Adipocyte (in vitro differentiated cells): ENCODE results near the gene CDC42SE2.

ENCODE experiments used
- DNase-seq: peaks from one replicate; pipeline ENCODE4 v3.0.0-alpha.2; 2015; ENCODE audit warnings: low read depth
- H3K27me3 ChIP-seq: replicated peaks from 2 replicates; pipeline ENCODE4 v1.7.0; 2013; ENCODE audit warnings: mild to moderate bottlenecking, low read length, moderate library complexity; ENCODE audit not compliant: control insufficient read depth, insufficient read depth
- H3K36me3 ChIP-seq: 2 replicates; pipeline ENCODE4 v1.7.0; 2013; ENCODE audit warnings: low read length, mild to moderate bottlenecking, moderate library complexity; ENCODE audit not compliant: control insufficient read depth, insufficient read depth, severe bottlenecking
- H3K4me1 ChIP-seq: 2 replicates; pipeline ENCODE4 v1.7.0; 2013; ENCODE audit warnings: mild to moderate bottlenecking, low read length, moderate library complexity; ENCODE audit not compliant: control insufficient read depth, insufficient read depth
- H3K4me3 ChIP-seq: 2 replicates; pipeline ENCODE4 v1.7.0; 2013; ENCODE audit warnings: mild to moderate bottlenecking, low read length, moderate library complexity
- H3K9ac ChIP-seq: 2 replicates; pipeline ENCODE4 v1.7.0; 2013; ENCODE audit warnings: mild to moderate bottlenecking, low read length, moderate library complexity
- H3K9me3 ChIP-seq: 2 replicates; pipeline ENCODE4 v1.7.0; 2013; ENCODE audit warnings: mild to moderate bottlenecking, low read length, moderate library complexity; ENCODE audit not compliant: control insufficient read depth

The CDC42SE2 gene

DNA sequence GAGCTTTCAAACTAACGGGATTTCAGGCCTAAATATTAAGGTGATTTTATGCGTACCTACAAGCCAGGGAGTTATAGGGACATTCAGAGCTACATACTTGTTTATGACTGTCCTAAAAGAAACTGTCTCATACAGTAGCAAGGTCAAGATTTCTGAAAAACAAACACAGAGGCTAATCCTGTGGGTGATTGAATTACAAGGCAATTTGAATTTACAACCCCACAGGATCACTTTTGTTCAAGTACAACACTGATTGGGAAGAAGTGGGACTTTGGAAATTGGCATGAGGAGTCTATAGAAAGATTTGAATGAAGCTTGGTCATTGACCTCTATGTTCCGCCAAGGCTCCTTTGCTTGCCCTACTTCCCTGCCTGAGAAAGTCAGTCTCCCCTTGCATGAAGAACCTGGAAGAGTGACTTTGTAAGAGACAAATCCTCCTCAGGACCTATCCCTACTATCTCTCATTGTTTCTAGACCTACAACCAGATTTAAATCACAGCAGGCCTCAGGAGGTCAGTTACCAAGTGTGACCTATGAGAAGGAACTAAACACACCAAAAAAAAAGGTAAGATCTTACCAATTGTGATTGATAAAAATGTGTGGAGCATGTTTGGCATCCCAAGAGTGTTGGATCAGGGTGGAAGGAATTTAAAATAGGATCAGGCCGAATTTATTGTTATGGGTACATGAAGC, 38.4 kb upstream of the CDC42SE2 start:
- Histone ChIP-seq H3K4me3 (no peak overlapping the region), H3K9ac (no peak overlapping the region), H3K9me3 (no peaks in the 10 kb centered on the region), H3K36me3 (no peaks in the 10 kb centered on the region), H3K27me3 (no peaks in the 10 kb centered on the region), H3K4me1 (peaks cover 24% of the 10 kb centered on the region)
- no peak for DNase-seq

DNA sequence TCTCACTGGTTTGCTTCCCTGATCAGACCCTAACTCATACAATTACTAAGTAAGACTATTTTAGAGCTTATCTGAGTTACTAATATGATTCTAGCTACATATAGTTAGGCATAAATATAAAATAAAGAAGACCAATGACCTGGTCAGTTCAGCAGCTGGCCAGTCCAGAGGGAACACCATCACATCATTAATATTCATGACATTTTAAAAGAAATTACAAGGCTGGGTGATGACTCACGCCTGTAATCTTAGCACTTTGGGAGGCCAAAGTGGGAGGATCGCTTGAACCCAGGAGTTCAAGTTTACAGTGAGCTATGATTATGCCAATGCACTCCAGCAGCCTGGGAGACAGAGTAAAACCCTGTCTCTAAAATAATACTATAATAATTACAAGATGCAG, 37.0 kb upstream of the CDC42SE2 start:
- H3K27me3 ChIP-seq, result no peaks in the 10 kb centered on the region
- no peaks in the 10 kb centered on the region for H3K36me3 ChIP-seq
- H3K4me1 ChIP-seq, result peaks cover 23% of the 10 kb centered on the region
- H3K9me3 ChIP-seq, result no peaks in the 10 kb centered on the region
- no peak for DNase-seq
- H3K9ac ChIP-seq, result no peak overlapping the region
- H3K4me3 ChIP-seq, result no peak overlapping the region

DNA sequence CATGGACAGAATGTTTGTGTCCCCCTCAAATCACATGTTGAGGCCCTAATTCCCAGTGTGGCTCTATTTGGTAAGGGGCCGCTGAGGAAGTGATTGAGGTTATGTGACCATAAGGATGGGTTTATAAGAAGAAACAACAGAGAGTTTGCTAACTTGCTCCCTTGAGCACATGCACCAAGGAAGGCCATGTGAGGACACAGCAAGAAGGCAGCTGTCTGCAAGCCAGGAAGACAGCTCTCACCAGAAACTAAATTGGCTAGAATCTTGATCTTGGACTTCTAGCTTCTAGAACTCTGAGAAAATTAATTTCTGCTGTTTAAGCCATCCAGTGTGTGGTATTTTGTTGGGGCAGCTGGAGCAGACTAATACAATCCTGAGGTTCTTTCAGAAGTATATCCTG, 35.2 kb upstream of the CDC42SE2 start:
- H3K27me3 ChIP-seq, result no peaks in the 10 kb centered on the region
- no peak overlapping the region for H3K4me3 ChIP-seq
- H3K9me3 ChIP-seq, result no peaks in the 10 kb centered on the region
- peaks cover 11% of the 10 kb centered on the region for H3K4me1 ChIP-seq
- H3K36me3 ChIP-seq, result no peaks in the 10 kb centered on the region
- no peak for DNase-seq
- no peak overlapping the region for H3K9ac ChIP-seq

DNA sequence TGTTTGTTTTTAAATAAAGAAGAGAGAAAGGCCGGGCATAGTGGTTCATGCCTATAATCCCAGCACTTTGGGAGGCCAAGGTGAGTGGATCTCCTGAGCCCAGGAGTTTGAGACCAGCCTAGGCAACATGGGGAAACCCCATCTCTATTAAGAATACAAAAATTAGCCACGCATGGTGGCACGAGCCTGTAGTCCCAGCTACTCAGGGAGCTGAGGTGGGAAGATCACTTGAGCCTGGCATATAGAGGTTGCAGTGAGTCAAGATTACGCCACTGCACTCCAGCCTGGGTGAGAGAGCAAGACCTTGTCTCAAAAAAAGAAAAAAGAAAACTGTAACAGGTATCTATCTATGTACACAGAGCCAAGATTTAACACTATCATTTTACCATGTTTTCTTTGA, 34.2 kb upstream of the CDC42SE2 start:
- no peaks in the 10 kb centered on the region for H3K9me3 ChIP-seq
- H3K9ac ChIP-seq, result no peak overlapping the region
- DNase-seq, result no peak
- H3K36me3 ChIP-seq, result no peaks in the 10 kb centered on the region
- no peak overlapping the region for H3K4me3 ChIP-seq
- no peaks in the 10 kb centered on the region for H3K27me3 ChIP-seq
- peaks cover 11% of the 10 kb centered on the region for H3K4me1 ChIP-seq

DNA sequence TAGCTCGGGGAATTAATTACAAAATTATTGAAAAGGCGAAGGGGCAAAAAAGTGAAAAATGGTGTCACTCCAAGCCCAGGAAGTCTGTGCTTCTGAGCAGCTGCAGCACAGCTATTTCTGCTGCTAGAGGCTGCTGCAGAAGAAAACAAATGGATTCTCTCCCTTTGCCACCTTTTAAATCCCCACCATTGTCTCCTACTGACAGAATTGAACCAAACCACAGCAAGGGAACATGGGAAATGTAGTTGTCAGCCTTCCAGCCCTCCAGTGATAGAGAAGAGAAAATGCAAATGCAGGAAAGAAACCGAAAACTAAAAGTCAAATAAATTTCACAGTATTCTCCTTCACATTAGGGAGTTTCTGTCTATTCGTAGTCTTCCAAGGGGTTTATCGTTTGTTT, 33.4 kb upstream of the CDC42SE2 start:
- Histone ChIP-seq H3K9me3 (no peaks in the 10 kb centered on the region), H3K9ac (no peak overlapping the region), H3K4me1 (peaks cover 11% of the 10 kb centered on the region), H3K36me3 (no peaks in the 10 kb centered on the region), H3K4me3 (no peak overlapping the region), H3K27me3 (no peaks in the 10 kb centered on the region)
- DNase-seq, result no peak

DNA sequence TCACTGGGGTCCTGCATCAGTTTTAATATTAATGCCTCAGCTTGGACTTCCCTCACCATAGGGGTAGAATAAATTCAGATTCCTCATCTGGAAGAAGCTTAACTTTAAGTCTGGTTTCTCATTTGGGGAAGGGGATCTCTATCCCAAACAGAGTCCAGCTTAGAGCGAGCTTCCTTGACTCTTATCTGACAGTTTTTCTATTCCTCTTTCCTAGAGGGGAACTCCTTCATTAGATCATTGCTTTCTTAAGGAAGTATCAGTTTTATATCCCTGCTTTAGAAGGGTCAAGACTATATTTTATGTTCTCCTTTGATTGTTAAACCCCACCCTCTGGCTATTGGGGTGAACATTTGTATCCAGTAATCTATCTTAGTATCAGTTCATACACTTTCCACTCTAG, 24.2 kb upstream of the CDC42SE2 start:
- DNase-seq, result no peak
- Histone ChIP-seq H3K4me1 (peaks cover 11% of the 10 kb centered on the region), H3K4me3 (no peak overlapping the region)

DNA sequence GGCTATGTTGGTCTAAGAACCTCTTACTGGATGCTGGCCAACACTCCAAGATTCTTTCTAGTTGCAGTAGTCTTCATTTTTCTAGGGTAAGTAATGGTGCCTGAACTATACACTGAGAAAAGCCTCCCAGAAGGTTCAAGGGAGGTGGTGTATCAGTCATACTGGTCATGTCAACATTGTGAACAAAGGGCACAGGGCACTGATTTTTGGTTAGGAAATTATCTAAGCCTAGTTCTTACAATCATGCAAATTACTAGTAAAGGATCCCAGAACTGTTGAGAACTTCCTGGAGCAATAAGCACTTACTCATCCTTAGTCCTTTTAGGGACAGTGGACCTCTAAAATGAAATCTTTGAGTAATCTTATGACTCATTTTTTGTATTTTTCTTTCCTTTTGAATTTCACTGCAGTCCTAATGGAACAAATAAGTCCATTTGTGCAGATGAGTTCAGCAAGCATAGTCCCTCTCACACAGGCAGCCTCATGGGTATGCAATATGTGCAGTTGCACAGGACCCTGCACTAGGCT, 21.1 kb upstream of the CDC42SE2 start:
- no peak overlapping the region for H3K4me3 ChIP-seq
- H3K36me3 ChIP-seq, result no peaks in the 10 kb centered on the region
- DNase-seq, result peak; percentile 68
- no peak overlapping the region for H3K9ac ChIP-seq
- H3K27me3 ChIP-seq, result no peaks in the 10 kb centered on the region
- peaks cover 6% of the 10 kb centered on the region for H3K9me3 ChIP-seq
- H3K4me1 ChIP-seq, result peaks cover 11% of the 10 kb centered on the region

More for the DNA sequence above, 24.2 kb upstream of the CDC42SE2 start:
- Histone ChIP-seq H3K9ac (no peak overlapping the region), H3K9me3 (no peaks in the 10 kb centered on the region), H3K36me3 (no peaks in the 10 kb centered on the region), H3K27me3 (no peaks in the 10 kb centered on the region)

DNA sequence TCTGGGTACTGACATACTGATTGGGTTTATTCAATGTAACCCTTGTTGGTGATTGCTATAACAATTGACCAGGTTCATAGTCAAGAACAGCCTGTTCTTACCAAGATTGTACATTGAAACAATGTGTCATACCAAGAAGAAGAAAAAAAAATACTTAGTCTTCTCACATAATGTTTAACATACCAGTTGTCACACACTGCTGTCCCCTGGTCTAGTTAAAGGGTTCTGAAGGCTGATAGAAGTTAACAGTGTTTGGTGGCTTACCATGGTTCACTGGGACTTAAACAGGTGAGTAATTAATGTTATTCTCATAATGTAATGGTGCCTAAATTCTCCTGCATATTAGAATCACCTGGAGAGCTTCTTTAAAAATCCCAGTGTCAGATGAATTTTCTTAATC, 18.5 kb upstream of the CDC42SE2 start:
- no peaks in the 10 kb centered on the region for H3K36me3 ChIP-seq
- no peak overlapping the region for H3K4me3 ChIP-seq
- H3K27me3 ChIP-seq, result no peaks in the 10 kb centered on the region
- peaks cover 11% of the 10 kb centered on the region for H3K4me1 ChIP-seq
- DNase-seq, result no peak
- peaks cover 6% of the 10 kb centered on the region for H3K9me3 ChIP-seq
- no peak overlapping the region for H3K9ac ChIP-seq

DNA sequence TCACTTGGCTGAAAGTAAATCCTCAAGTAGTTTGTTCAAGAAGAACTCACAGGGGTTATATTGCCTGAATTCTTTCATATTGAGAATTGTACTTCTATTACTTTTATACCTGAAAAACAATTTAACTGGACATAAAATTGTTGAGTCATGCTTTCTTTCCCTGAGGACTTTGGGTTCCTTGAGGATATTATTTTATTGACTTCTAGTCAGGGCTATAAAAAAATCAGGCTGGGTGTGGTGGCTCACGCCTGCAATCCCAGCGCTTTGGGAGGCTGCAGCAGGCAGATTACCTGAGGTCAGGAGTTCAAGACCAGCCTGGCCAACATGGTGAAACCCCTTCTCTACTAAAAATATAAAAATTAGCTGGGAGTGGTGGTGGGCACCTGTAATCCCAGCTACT, 17.9 kb upstream of the CDC42SE2 start:
- peaks cover 6% of the 10 kb centered on the region for H3K9me3 ChIP-seq
- no peak overlapping the region for H3K9ac ChIP-seq
- H3K27me3 ChIP-seq, result no peaks in the 10 kb centered on the region
- H3K36me3 ChIP-seq, result no peaks in the 10 kb centered on the region
- peaks cover 11% of the 10 kb centered on the region for H3K4me1 ChIP-seq
- no peak for DNase-seq
- no peak overlapping the region for H3K4me3 ChIP-seq

DNA sequence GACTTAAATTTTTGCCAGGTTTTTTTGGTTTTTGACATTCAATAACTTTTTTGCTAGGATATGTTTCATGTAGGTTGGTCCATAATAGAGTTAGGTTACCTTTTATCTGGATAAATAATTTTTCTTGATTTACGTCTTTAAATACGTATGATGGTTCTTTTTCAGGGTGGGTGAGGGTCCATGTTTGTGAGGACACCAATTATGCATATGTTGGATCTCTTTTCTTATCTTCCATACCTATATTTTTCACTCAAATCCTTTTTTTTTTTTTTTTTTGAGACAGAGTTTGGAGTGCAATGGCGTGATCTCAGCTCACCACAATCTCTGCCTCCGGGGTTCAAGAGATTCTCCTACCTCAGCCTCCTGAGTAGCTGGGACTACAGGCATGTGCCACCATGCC, 17.3 kb upstream of the CDC42SE2 start:
- peaks cover 6% of the 10 kb centered on the region for H3K9me3 ChIP-seq
- H3K27me3 ChIP-seq, result no peaks in the 10 kb centered on the region
- H3K4me1 ChIP-seq, result peaks cover 11% of the 10 kb centered on the region
- no peak overlapping the region for H3K9ac ChIP-seq
- no peak overlapping the region for H3K4me3 ChIP-seq
- DNase-seq, result no peak
- no peaks in the 10 kb centered on the region for H3K36me3 ChIP-seq

DNA sequence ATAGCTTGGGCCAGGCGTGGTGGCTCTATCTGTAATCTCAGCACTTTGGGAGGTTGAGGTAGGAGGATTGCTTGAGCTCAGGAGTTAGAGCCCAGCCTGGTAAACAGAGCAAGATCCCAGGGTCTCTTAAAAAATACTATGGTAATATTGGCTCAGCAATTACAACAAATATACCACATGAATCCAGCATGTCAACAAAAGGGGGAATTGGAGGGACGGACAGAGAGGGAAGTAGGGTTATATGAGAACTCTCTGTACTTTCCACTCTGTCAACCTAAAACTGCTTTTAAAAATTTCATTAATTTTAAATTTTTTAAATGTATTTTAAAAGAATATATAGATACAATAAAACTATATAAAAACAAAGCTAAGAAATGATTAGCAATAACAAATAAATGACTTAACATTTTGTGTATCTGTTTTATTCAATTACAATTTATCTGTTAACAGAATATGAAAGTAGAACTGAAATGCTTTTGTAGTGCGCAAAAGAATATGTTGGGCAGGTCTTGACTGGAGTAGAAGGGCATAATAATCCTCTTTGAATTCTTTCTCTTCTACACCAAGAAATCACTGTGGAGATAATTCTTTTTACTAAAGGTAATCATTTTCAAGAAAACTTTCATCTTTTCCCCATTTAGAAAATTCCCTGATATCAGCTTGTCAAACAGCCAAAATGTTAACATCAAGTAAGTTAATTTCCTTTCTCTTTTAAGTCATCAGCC, 12.9 kb upstream of the CDC42SE2 start:
- no peak for DNase-seq
- H3K9ac ChIP-seq, result no peak overlapping the region
- peaks cover 6% of the 10 kb centered on the region for H3K9me3 ChIP-seq
- H3K36me3 ChIP-seq, result no peaks in the 10 kb centered on the region
- no peak overlapping the region for H3K4me3 ChIP-seq
- no peaks in the 10 kb centered on the region for H3K4me1 ChIP-seq
- H3K27me3 ChIP-seq, result no peaks in the 10 kb centered on the region
